ENCODE data around the gene PSMD2.

PSMD2 gene

DNA sequence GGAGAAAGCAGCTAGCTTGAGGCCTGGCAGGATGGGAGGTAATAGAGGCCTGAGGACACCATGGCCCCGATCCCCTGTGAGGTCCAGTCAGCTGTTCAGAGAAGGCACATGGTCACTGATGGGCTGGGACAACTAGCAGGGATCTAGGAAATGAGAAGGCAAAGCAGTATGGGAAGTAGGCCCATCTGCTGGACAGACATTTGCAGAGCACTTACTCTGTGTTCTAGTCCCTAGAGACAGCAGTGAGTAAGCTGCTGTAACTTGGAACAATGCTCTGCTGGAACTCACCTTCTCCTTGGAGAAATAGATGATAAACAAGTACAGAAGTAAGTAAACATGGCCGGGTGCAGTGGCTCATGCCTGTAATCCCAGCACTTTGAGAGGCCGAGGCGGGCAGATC lies 16.1 kb upstream of the PSMD2 start:
- no peak for DNase-seq (ENCODE audit: low spot score)

DNA sequence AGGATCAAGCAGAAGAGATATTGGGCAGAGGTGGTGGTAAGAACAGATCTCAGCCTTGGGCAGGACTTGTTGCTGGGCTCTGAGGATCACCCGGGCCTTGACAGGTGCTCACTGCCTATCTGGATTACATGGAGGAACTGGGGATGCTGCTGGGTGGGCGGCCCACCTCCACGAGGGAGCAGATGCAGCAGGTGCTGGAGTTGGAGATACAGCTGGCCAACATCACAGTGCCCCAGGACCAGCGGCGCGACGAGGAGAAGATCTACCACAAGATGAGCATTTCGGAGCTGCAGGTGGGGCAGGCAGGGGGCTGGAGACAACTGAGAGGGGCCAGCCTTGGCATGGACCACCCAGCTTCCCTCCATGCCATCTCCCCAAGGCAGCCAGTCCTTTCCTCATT lies 15.4 kb upstream of the PSMD2 start:
- no peak for DNase-seq (ENCODE audit: low spot score)

DNA sequence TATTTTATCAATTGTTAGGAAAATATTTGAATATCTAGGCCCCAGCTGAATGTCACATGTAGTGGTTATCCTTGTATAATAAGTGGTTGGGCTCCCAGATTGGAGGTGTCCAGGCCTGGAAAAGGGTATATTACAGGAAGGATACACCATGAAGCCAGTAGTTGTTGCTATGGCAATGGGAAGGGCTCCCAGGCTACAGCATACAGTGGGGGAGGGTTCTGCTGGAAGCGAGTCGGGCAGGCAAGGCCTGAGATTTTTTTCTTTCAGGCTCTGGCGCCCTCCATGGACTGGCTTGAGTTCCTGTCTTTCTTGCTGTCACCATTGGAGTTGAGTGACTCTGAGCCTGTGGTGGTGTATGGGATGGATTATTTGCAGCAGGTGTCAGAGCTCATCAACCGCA lies 14.3 kb upstream of the PSMD2 start:
- peak; percentile 70 for DNase-seq (ENCODE audit: low spot score)

DNA sequence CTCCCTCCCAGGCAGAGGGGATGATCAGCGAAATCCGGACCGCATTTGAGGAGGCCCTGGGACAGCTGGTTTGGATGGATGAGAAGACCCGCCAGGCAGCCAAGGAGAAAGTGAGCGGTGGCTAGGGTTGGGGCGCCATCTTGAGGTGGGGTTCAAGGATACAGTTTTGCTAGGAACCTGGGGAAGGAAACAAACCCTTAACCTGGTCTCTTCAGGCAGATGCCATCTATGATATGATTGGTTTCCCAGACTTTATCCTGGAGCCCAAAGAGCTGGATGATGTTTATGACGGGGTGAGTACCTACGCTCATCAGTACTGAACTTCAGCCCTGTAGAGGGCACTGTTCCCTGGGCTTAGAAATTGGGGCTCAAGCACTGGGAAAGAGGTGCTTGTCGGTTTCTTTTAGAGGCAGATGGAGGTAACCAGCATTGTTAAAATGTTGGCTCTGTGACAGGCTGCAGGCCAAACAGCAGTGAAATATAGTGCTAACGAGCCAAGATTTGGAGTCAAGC lies 9.6 kb upstream of the PSMD2 start:
- peak; percentile 60 for DNase-seq (ENCODE audit: low spot score)

DNA sequence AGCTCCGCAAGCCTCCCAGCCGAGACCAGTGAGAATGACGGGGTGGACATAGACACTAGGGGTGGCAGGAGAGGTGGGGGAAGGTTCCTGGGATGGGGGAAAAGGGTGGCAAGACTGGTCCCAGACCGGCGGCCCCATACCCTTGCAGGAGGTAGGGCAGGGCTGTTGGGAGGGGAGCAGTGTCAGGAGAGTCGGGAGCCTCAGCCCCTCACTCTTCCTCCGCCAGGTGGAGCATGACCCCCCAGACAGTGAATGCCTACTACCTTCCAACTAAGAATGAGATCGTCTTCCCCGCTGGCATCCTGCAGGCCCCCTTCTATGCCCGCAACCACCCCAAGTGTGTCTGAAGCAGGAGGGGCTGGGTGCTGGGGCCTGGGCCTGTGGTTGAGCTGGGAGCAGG lies 8.7 kb upstream of the PSMD2 start:
- DNase-seq (ENCODE audit: low spot score), result no peak

DNA sequence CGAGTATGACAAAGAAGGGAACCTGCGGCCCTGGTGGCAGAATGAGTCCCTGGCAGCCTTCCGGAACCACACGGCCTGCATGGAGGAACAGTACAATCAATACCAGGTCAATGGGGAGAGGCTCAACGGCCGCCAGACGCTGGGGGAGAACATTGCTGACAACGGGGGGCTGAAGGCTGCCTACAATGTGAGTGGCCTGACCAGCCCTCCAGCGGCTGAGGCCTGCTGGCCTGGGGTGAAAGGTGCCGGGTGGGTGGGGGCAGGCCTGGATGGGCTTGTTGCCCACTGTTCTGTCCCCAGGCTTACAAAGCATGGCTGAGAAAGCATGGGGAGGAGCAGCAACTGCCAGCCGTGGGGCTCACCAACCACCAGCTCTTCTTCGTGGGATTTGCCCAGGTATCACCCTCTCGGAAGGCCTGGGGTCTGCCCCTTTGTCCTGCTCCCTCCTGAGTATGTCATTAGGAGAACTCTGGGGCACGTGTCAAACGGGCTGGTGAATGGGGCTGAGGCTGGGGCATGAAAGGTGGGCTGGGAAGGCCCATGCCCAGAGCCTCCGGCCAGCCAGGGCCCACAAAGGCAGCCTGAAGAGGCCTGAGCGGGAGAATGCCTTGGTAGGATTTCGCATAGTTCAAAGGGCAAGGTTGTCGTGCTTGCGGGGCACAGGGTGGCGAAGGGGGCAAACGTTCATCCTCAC lies 7.8 kb upstream of the PSMD2 start:
- no peak for DNase-seq (ENCODE audit: low spot score)

GRCh38 chr3:184291738-184292445 lies 7.1 kb upstream of the PSMD2 start:
- no peak for DNase-seq (ENCODE audit: low spot score)

- DNase-seq (ENCODE audit: low spot score), result no peak
These were observed 3.3 kb upstream of the PSMD2 start for GRCh38 chr3:184295771-184296170.

GRCh38 chr3:184296616-184297015 lies 2.4 kb upstream of the PSMD2 start:
- DNase-seq (ENCODE audit: low spot score), result no peak

DNA sequence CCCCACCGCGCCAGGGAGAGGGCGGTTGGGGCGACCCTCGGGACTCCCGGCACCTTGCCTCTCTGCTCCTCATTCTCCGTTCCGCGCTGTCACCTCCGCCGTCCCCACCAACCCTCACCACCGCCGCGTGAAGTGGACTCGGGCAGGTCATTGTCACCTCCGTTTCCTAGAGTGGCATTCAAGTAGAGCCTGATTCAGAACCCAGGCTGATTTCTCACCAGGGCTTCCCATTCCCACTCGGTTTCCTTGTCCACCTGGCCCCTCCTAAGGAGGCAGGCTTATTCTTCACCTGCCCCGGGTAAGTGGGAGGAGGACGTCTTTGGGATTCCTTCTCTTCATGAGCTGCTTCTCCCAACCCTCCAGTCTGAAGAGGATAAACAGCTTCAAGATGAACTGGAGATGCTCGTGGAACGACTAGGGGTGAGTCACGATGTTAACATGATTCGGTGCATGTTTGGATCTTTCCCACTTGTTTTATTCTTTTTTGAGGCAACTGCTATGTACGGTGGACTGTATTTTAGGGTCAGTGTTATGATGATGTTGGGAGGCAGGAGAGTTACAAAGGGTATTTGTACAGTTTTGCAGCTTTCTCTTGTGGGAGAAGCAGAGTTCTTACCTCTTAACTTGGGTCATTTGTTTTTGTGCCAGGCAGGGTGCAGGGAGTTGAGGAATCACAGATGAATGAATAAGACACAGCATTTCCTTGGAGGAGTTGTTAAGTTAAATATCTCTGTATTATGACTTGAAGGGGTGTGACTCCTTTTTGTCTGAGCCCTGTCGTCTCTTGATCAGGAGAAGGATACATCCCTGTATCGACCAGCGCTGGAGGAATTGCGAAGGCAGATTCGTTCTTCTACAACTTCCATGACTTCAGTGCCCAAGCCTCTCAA lies 692 bp downstream of the PSMD2 start:
- DNase-seq (ENCODE audit: low spot score), result peak; percentile 56

DNA sequence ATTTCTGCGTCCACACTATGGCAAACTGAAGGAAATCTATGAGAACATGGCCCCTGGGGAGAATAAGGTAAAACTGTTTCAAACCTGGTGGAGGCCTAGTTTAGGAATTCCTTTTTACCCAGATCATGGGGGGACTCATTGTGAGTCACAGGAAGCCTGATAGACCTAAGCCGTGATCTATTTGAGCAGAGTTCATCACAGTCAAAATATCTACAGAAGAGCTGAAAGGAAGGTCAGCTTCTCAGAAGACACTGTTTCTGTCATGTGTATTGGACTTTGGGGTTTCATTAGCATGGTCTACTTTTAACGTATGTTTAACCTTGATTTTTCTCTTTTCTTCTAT lies 1.3 kb downstream of the PSMD2 start:
- peak; percentile 88 for DNase-seq (ENCODE audit: low spot score)

- no peak for DNase-seq (ENCODE audit: low spot score)
These were observed 6.5 kb downstream of the PSMD2 start for GRCh38 chr3:184305577-184305976.

DNA sequence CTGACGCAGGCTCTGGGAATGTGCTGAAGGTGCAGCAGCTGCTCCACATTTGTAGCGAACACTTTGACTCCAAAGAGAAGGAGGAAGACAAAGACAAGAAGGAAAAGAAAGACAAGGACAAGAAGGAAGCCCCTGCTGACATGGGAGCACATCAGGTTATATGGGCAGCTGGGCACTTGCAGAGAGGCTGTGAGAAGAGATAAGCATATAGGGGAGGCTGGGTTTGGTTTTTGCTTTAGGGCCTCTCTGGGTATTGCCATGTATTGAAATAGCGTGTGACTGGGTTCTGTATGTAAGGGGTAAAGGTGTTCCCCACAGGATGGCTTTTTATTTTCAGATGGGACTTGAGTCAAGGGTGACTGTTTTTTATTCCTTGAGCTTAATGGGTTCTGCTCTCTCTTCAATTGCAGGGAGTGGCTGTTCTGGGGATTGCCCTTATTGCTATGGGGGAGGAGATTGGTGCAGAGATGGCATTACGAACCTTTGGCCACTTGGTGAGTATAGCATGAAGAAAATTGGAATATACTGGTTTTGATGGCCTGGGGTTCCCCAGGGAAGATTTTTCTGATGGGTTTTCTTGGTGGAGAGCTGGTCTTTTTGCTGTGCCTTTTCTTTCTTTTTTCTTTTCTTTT lies 7.4 kb downstream of the PSMD2 start:
- DNase-seq (ENCODE audit: low spot score), result no peak

GRCh38 chr3:184307915-184308314 lies 8.9 kb downstream of the PSMD2 start:
- DNase-seq (ENCODE audit: low spot score), result no peak

DNA sequence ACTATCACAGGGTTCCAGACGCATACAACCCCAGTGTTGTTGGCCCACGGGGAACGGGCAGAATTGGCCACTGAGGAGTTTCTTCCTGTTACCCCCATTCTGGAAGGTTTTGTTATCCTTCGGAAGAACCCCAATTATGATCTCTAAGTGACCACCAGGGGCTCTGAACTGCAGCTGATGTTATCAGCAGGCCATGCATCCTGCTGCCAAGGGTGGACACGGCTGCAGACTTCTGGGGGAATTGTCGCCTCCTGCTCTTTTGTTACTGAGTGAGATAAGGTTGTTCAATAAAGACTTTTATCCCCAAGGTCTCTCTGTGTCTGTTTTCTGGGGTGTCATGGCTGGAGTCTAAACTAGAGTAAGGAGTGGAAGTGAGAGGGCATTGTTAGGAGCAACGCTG lies 9.7 kb downstream of the PSMD2 start:
- DNase-seq (ENCODE audit: low spot score), result no peak

- no peak for DNase-seq (ENCODE audit: low spot score)
These were observed 12.6 kb downstream of the PSMD2 start for GRCh38 chr3:184311633-184312032.

DNA sequence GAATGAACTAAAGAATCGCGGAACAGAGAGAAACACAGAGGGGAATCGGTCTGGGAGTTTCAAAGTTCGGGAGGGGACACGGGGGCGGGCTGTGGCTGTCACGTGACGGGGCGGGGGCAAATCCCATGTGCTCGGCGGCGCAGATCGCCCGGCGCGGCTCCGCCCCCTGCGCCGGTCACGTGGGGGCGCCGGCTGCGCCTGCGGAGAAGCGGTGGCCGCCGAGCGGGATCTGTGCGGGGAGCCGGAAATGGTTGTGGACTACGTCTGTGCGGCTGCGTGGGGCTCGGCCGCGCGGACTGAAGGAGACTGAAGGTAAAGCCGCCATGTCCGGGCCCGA lies 15.3 kb downstream of the PSMD2 start, which contains the start of gene EIF4G1:
Gene EIF4G1 (plus strand): TSS at position 244 of the 337 bp plus-strand sequence. CDS start 1,191 bp downstream, outside the sequence.
- DNase-seq (ENCODE audit: low spot score), result peak; percentile 96

DNA sequence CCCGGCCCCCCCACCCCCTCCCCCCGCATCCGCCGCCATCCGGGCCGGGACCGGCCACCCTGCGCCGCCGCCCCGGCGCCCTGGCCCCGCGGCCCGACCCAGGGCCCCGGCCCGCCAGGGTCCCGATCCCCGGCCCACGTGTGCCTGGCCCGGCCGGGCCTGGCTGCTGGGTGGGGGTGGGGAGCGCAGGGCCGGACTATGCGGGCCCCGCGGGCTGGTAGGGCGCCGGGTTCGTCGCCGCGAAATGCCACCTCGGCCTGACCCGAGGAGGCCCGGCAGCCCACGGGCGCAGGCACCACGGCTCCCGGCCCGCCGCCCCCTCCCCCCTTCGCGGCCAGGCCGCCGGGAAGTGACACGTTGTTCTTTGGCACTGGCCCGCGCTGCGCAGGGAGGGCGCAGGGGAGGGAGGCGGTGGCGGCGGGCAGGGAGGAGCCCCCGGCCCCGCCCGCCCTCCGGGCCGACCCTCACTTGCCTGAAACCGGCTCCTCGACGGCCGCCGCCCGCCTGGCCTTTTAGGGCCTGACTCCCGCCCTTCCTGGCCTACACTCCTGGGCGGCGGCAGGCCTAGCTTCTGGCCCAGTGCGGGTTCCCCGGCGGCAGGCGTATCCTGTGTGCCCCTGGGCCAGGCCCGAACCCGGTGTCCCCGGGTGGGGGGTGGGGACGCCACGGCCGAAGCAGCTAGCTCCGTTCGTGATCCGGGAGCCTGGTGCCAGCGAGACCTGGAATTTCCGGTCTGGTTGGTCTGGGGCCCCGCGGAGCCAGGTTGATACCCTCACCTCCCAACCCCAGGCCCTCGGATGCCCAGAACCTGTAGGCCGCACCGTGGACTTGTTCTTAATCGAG lies 15.9 kb downstream of the PSMD2 start:
- peak; percentile 74 for DNase-seq (ENCODE audit: low spot score)

GRCh38 chr3:184315543-184315867 lies 16.5 kb downstream of the PSMD2 start:
- DNase-seq (ENCODE audit: low spot score), result no peak

GRCh38 chr3:184315871-184316661 lies 17.0 kb downstream of the PSMD2 start:
- DNase-seq (ENCODE audit: low spot score), result peak; percentile 46

- no peak for DNase-seq (ENCODE audit: low spot score)
These were observed 17.8 kb downstream of the PSMD2 start for GRCh38 chr3:184316792-184317191.
